Mammary epithelial cell (primary cell): ENCODE data around the gene COL9A3.

Experiments used
- CTCF ChIP-seq, 2 donors: IDR thresholded peaks in 1 of 2; conservative IDR thresholded peaks in 1 of 2; 2 replicates each; pipeline ENCODE4 v1.5.1; 2011 to 2012; ENCODE audit warnings: inconsistent platforms in 2 of 2, low read length in 2 of 2, mild to moderate bottlenecking in 2 of 2, control low read depth in 1 of 2, low read depth in 1 of 2; ENCODE audit not compliant: insufficient read depth in 1 of 2; ENCODE audit errors: extremely low read depth in 1 of 2
- EZH2 ChIP-seq: IDR thresholded peaks from 2 replicates; pipeline ENCODE4 v1.6.1; 2012; ENCODE audit warnings: low read length, inconsistent platforms, borderline replicate concordance

- TF ChIP-seq CTCF (conservative IDR thresholded peaks at IDR 0.05 in 1 of 2, IDR thresholded peaks at IDR 0.05 in 1 of 2; ENCODE audit: extremely low read depth in 1 of 2, insufficient read depth in 1 of 2, low read depth in 1 of 2, low read length in 2 of 2) (no peak), EZH2 (no peak)
Measured at GRCh38 chr20:62785393-62785792, 31.5 kb upstream of the COL9A3 start.
